ENCODE results near the gene RAD51AP2. TPM values are rescaled to one million over a fixed set of nuclear protein-coding genes. Genes with fewer than 3 reads are reported as not detected.

The RAD51AP2 gene
- total RNA-seq, 4 donors from 2014 or later, result 0.04 to 0.53 (median 0.26) TPM

DNA sequence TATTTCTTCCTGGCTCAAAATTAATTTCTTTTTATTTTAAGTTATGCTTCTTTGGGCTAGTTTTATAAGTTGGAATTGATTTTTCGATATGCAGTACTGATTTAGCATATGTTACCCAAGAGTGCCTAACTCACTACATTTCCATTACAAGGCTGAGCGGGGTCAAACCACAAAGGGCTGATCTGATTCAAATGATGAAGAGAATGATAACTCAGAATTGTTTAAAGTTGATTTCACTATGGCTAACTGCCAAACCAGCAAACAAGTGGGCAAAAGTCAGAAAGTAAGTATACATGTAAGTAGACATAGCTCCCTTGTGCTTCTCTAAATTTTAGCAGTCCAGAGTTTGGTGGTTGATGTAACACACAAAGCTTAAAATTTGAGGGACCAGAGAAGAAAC is 35.6 kb downstream of the RAD51AP2 start:
- Histone ChIP-seq H3K27me3 (no peaks in the 10 kb centered on the region), H3K36me3 (no peaks in the 10 kb centered on the region), H3K27ac (no peak overlapping the region), H3K9me3 (no peaks in the 10 kb centered on the region), H3K4me1 (no peaks in the 10 kb centered on the region), H3K4me3 (no peak overlapping the region)
- TF ChIP-seq, protein P1, sequence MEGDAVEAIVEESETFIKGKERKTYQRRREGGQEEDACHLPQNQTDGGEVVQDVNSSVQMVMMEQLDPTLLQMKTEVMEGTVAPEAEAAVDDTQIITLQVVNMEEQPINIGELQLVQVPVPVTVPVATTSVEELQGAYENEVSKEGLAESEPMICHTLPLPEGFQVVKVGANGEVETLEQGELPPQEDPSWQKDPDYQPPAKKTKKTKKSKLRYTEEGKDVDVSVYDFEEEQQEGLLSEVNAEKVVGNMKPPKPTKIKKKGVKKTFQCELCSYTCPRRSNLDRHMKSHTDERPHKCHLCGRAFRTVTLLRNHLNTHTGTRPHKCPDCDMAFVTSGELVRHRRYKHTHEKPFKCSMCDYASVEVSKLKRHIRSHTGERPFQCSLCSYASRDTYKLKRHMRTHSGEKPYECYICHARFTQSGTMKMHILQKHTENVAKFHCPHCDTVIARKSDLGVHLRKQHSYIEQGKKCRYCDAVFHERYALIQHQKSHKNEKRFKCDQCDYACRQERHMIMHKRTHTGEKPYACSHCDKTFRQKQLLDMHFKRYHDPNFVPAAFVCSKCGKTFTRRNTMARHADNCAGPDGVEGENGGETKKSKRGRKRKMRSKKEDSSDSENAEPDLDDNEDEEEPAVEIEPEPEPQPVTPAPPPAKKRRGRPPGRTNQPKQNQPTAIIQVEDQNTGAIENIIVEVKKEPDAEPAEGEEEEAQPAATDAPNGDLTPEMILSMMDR (IDR thresholded peaks at IDR 0.05), result no peak
- TF ChIP-seq POLR2A (IDR thresholded peaks at IDR 0.05), result no peak
- no peak for DNase-seq
- WGBS, 2 donors, result 81 to 86% methylated on average over 2 of the region's 2 CpGs
- intact Hi-C loops (cut with DNase I), result no loop called here

DNA sequence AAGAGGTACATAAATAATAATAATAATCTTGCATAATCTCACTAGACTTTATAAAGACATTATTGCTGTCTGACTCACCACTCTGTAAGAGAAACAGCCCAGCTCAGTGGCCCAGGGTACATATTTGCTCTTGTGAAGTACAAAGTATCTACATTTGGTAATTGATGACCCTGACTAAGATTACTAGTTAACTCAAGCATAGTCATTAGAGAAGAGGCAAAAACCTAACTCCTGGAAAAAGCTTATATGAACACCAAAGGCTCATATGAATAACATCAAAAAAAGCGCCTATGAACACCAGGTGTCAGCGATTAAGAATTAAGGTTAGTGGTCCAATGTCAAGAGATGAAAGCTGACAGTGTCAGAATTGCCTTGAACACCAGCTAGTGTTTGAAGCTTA is 38.4 kb downstream of the RAD51AP2 start:
- intact Hi-C loops (cut with DNase I), result no loop called here
- no peaks in the 10 kb centered on the region for H3K9me3 ChIP-seq
- no peak overlapping the region for H3K27ac ChIP-seq
- no peaks in the 10 kb centered on the region for H3K36me3 ChIP-seq
- H3K27me3 ChIP-seq, result no peaks in the 10 kb centered on the region
- peaks cover 0 to 25% (median 6%) of the 10 kb centered on the region in 3 donors for H3K4me1 ChIP-seq
- no peak overlapping the region for H3K4me3 ChIP-seq
- WGBS, 2 donors, result 83 to 84% methylated on average over 2 of the region's 2 CpGs
- DNase-seq, result no peak
- TF ChIP-seq, protein P1 (IDR thresholded peaks at IDR 0.05), result no peak
- TF ChIP-seq POLR2A (IDR thresholded peaks at IDR 0.05), result no peak

DNA sequence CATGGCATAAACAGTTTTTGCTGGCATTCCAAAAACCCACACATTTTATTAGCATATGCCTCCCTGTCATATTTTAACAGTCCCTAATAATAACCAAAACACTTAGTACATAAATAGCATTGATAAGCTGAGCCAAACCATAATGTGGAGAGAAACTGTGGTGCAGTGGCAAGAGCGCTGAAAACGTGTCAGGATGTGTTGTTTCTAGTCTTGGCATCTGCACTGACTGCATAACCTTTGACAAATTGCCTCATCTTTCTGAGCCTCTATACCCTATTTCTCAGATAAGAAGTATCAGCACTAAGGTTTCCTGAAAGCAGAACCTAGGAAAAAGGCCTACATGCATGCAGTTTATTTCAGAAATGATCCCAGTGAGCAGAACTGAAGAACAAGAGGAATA is 41.4 kb downstream of the RAD51AP2 start:
- Histone ChIP-seq H3K4me1 (peaks cover 0 to 25% (median 6%) of the 10 kb centered on the region in 3 donors), H3K9me3 (no peaks in the 10 kb centered on the region), H3K36me3 (no peaks in the 10 kb centered on the region), H3K4me3 (no peak overlapping the region), H3K27me3 (no peaks in the 10 kb centered on the region), H3K27ac (no peak overlapping the region)
- no peak for TF ChIP-seq POLR2A (IDR thresholded peaks at IDR 0.05)
- TF ChIP-seq, protein P1 (IDR thresholded peaks at IDR 0.05), result no peak
- no peak for DNase-seq
- WGBS, 2 donors, result 29 to 32% methylated on average over 2 of the region's 2 CpGs
- intact Hi-C loops (cut with DNase I), result no loop called here

DNA sequence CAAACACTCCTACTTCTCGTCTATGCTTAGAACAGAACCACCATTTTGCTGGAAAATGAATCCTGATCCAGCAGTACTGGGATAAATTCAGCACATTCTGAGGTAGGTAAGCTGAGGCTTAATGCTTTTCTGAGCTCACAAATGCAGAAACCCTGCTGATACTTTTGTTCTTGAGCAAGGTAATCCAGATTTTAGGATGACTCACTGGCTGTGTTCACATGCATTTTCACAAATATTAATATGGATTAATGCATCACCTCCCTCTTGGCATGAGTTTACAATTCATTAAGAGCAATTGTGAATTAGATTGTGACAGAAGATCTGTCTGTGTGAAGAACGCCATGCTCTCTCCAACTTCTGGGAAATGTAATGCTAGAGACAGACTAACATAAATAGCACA is 42.2 kb downstream of the RAD51AP2 start:
- Histone ChIP-seq H3K4me3 (no peak overlapping the region), H3K4me1 (peaks cover 0 to 25% (median 6%) of the 10 kb centered on the region in 3 donors), H3K9me3 (no peaks in the 10 kb centered on the region), H3K27me3 (no peaks in the 10 kb centered on the region), H3K36me3 (no peaks in the 10 kb centered on the region), H3K27ac (peak overlapping the region in 3 of 4 donors; percentile 37 to 55 (median 43))
- 29 to 40% methylated on average over 2 of the region's 2 CpGs for WGBS, 2 donors
- intact Hi-C loops (cut with DNase I), result no loop called here
- TF ChIP-seq POLR2A (IDR thresholded peaks at IDR 0.05), result no peak
- no peak for DNase-seq

DNA sequence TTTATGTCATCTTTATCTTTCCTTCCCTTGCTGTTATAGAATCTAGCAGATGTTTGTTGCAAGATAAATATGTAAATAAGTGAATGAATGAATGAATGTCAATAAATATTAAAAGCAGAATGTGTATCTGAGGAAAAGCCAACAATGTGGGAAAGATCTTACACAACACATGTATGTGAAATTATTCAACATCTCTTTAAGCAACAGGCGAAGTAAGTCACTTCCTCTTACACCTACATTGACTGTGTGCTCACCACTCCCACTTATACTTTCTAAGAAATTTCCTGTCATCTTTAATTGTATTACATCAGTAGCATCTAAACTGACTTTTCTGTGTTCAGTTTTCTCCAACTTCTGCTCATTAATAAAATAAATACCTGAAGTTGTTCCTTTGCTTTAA is 43.0 kb downstream of the RAD51AP2 start:
- intact Hi-C loops (cut with DNase I), result no loop called here
- no peak for DNase-seq
- 30 to 44% methylated on average over 1 of the region's 1 CpG for WGBS, 2 donors
- H3K27me3 ChIP-seq, result no peaks in the 10 kb centered on the region
- no peaks in the 10 kb centered on the region for H3K36me3 ChIP-seq
- H3K9me3 ChIP-seq, result peaks cover 0 to 7% (median 4%) of the 10 kb centered on the region in 3 donors
- no peak for TF ChIP-seq POLR2A (IDR thresholded peaks at IDR 0.05)
- TF ChIP-seq, protein P1 (IDR thresholded peaks at IDR 0.05), result no peak
- H3K27ac ChIP-seq, result peak overlapping the region in 2 of 4 donors; percentile 43 to 55
- peaks cover 0 to 25% (median 6%) of the 10 kb centered on the region in 3 donors for H3K4me1 ChIP-seq
- no peak overlapping the region for H3K4me3 ChIP-seq

DNA sequence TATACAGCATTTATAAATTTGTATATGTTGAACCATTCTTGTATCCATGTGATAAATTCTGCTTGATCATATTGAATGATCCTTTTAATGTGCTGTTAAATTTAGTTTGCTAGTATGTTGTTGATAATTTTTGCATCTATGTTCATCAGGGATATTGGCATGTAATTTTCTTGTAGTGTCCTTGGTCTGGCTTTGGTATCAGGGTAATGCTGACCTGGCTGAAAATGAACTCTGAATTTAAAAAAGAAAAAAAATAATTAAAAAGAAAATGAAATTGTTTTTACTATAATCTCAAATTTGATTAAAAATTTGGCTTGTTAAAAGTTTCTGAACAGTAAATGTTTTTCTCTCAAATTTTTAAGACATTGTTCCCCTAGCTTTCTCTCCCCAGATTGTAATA is 46.3 kb downstream of the RAD51AP2 start:
- Histone ChIP-seq H3K27me3 (no peaks in the 10 kb centered on the region), H3K4me1 (peaks cover 0 to 20% (median 6%) of the 10 kb centered on the region in 3 donors), H3K27ac (no peak overlapping the region), H3K36me3 (no peaks in the 10 kb centered on the region), H3K4me3 (no peak overlapping the region), H3K9me3 (peaks cover 0 to 18% (median 5%) of the 10 kb centered on the region in 3 donors)
- intact Hi-C loops (cut with DNase I), result no loop called here
- DNase-seq, result no peak
- TF ChIP-seq, protein P1 (IDR thresholded peaks at IDR 0.05), result no peak
- no peak for TF ChIP-seq POLR2A (IDR thresholded peaks at IDR 0.05)

All from esophagus squamous epithelium (tissue), 5 donors.